ENCODE measurements around the gene PPP1R37.

- no peak for TF ChIP-seq POLR2A (IDR thresholded peaks at IDR 0.05; ENCODE audit: low read depth, low read length)
- TF ChIP-seq POLR2AphosphoS5 (IDR thresholded peaks at IDR 0.05; ENCODE audit: low read depth, low read length) = no peak
These were observed 45.7 kb upstream of the PPP1R37 start for GRCh38 chr19:45047188-45047797.
